Left cardiac atrium (tissue), 4 donors: ENCODE measurements around the gene E2F8. TPM values are rescaled to one million over a fixed set of nuclear protein-coding genes. Genes with fewer than 3 reads are reported as not detected.

Experiments used
- ATAC-seq, 2 donors: fragments of 200-7000 bp; cut with Tn5 transposase; one replicate each; pipeline ENCODE4 v1.9.1; 2020; ENCODE audit warnings: mild to moderate bottlenecking in 2 of 2, moderate library complexity in 2 of 2
- DNase-seq: peaks from one replicate; pipeline ENCODE4 v3.0.0-alpha.2; 2020
- intact Hi-C, 2 donors: fragments of 100-400 bp; cut with DNase I; formaldehyde crosslinking; loops; one replicate each; pipeline versions ENCODE4 v1.14.1 to v1.15.1; 2022 to 2023
- total RNA-seq, 2 donors: library from RNA; stranded (reverse); fragmentation: NEBNext Ultra II Directional; extraction: Animal tissue kit (Norgen Biotek cat#: 25700); gene quantifications; one replicate each; pipeline ENCODE4 v1.2.1, GENCODE V29; 2021
- donor health status: DM: no; HTN: yes; CAD: no.
- donor health status: DM: no; HTN: yes; CAD: no; lungs with severe emphysema.
- donor health status: DM: yes; HTN: yes; CAD: no.
- donor health status: Dilated cardiomyopathy.

E2F8 gene
- total RNA-seq, 2 donors from 2014 or later, result 3.4 to 4.2 TPM

- ATAC-seq (no peak), DNase-seq (no peak)
- intact Hi-C loops, result no loop called here
Observed at GRCh38 chr11:19228968-19229367, 11.8 kb downstream of the E2F8 start.

- ATAC-seq, result no peak
- intact Hi-C loops, result no loop called here
Observed at GRCh38 chr11:19226378-19227195, 14.2 kb downstream of the E2F8 start.

GRCh38 chr11:19225581-19225980, 15.2 kb downstream of the E2F8 start:
- DNase-seq, result no peak
- intact Hi-C loops, result no loop called here
- no peak for ATAC-seq

More at GRCh38 chr11:19226378-19227195, 14.2 kb downstream of the E2F8 start:
- DNase-seq, result no peak

GRCh38 chr11:19225123-19225522, 15.6 kb downstream of the E2F8 start:
- ATAC-seq (peak; percentile 38 to 82), DNase-seq (no peak)
- intact Hi-C loops, result no loop called here

GRCh38 chr11:19220903-19221724, 19.6 kb downstream of the E2F8 start:
- intact Hi-C loops, result no loop called here
- ATAC-seq (peak; percentile 27 to 51), DNase-seq (no peak)

GRCh38 chr11:19218786-19219460, 21.8 kb downstream of the E2F8 start:
- DNase-seq, result peak; percentile 60
- intact Hi-C loops, result no loop called here

GRCh38 chr11:19218216-19218615, 22.5 kb downstream of the E2F8 start:
- intact Hi-C loops, result no loop called here
- ATAC-seq (peak; percentile 28 to 35), DNase-seq (no peak)

More at GRCh38 chr11:19218786-19219460, 21.8 kb downstream of the E2F8 start:
- peak; percentile 73 to 79 for ATAC-seq

GRCh38 chr11:19216709-19217374, 23.9 kb downstream of the E2F8 start:
- intact Hi-C loops, result no loop called here
- DNase-seq (no peak), ATAC-seq (no peak)

- intact Hi-C loops, result no loop called here
- no peak for ATAC-seq
- DNase-seq, result no peak
Observed at GRCh38 chr11:19216021-19216420, 24.7 kb downstream of the E2F8 start.

GRCh38 chr11:19209617-19210370, 31.0 kb downstream of the E2F8 start:
- no peak for DNase-seq
- intact Hi-C loops, result no loop called here
- peak; percentile 94 for ATAC-seq

GRCh38 chr11:19208959-19209546, 31.7 kb downstream of the E2F8 start:
- intact Hi-C loops, result no loop called here
- ATAC-seq, result peak; percentile 61 to 85
- DNase-seq, result no peak

- ATAC-seq (no peak), DNase-seq (no peak)
- intact Hi-C loops, result no loop called here
Observed at GRCh38 chr11:19208181-19208580, 32.6 kb downstream of the E2F8 start.

GRCh38 chr11:19204836-19205235, 35.9 kb downstream of the E2F8 start:
- ATAC-seq, result no peak
- intact Hi-C loops, result no loop called here
- DNase-seq, result no peak

- ATAC-seq, result peak; percentile 92
Observed at GRCh38 chr11:19201737-19202605, 38.8 kb downstream of the E2F8 start, which contains the start of gene CSRP3. CSRP3 (minus strand) TSS chr11:19201983; CDS start chr11:19192448, 9,535 bp downstream.

GRCh38 chr11:19200410-19201201, 40.1 kb downstream of the E2F8 start:
- intact Hi-C loops, result no loop called here
- DNase-seq, result no peak
- peak; percentile 23 to 57 for ATAC-seq

More at GRCh38 chr11:19201737-19202605, 38.8 kb downstream of the E2F8 start, which contains the start of gene CSRP3:
- intact Hi-C loops, result no loop called here
- peak; percentile 61 for DNase-seq

GRCh38 chr11:19199771-19200170, 41.0 kb downstream of the E2F8 start:
- DNase-seq (no peak), ATAC-seq (no peak)
- intact Hi-C loops, result loop anchor here in 1 of 2 donors (5.0 kb wide), 1 partner anchor 43 kb away; the partner anchor contains the start of gene E2F8
